Epithelial cell of proximal tubule (primary cell): ENCODE data around the gene CACNG6. TPM values are rescaled to one million over a fixed set of nuclear protein-coding genes. Genes with fewer than 3 reads are reported as not detected.

Experiments used
- DNase-seq: peaks from one replicate; pipeline ENCODE4 v3.0.0-alpha.2; 2011; ENCODE audit warnings: low read depth
- H3K4me3 ChIP-seq: 2 replicates; pipeline ENCODE4 v1.5.1; 2011; ENCODE audit warnings: low read depth, mild to moderate bottlenecking, low read length
- total RNA-seq: library from RNA; depleted of rRNA; stranded (reverse); fragments of >200 nt; gene quantifications from 2 replicates; pipeline ENCODE4 v1.2.3, GENCODE V29; 2015
- TF ChIP-seq, protein P1 (sequence below): conservative IDR thresholded peaks from 2 replicates; pipeline ENCODE4 v1.5.1; 2012; ENCODE audit warnings: low read depth, mild to moderate bottlenecking, low read length

CACNG6 gene
- total RNA-seq, 1 donor from 2014 or later, result 0.29 TPM

- TF ChIP-seq, protein P1, sequence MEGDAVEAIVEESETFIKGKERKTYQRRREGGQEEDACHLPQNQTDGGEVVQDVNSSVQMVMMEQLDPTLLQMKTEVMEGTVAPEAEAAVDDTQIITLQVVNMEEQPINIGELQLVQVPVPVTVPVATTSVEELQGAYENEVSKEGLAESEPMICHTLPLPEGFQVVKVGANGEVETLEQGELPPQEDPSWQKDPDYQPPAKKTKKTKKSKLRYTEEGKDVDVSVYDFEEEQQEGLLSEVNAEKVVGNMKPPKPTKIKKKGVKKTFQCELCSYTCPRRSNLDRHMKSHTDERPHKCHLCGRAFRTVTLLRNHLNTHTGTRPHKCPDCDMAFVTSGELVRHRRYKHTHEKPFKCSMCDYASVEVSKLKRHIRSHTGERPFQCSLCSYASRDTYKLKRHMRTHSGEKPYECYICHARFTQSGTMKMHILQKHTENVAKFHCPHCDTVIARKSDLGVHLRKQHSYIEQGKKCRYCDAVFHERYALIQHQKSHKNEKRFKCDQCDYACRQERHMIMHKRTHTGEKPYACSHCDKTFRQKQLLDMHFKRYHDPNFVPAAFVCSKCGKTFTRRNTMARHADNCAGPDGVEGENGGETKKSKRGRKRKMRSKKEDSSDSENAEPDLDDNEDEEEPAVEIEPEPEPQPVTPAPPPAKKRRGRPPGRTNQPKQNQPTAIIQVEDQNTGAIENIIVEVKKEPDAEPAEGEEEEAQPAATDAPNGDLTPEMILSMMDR, result no peak
These were observed 32.3 kb upstream of the CACNG6 start for GRCh38 chr19:53958823-53959757.

DNA sequence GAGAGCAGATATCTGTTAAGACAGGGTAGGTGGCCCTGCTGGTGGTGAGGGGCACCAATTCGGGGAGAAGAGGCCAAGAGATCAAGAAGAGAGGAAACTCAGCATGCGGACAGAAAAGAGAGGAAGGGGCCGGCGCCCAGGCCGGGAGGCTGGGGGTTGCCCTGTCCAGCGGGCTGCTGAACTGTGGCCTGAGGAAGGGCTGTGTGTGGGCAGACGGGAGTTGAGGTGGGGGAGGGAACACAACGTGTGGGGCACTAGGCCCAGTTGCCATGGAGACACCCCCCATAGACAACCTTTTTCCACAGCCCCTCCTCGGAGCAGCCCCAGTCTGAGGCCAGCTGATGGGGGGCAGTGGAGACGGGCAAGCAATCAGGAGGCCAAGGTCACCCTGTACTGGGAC, 31.2 kb upstream of the CACNG6 start:
- TF ChIP-seq, protein P1, result no peak
- H3K4me3 ChIP-seq, result no peak overlapping the region
- no peak for DNase-seq

More at GRCh38 chr19:53958823-53959757, 32.3 kb upstream of the CACNG6 start:
- no peak for DNase-seq
- no peak overlapping the region for H3K4me3 ChIP-seq

DNA sequence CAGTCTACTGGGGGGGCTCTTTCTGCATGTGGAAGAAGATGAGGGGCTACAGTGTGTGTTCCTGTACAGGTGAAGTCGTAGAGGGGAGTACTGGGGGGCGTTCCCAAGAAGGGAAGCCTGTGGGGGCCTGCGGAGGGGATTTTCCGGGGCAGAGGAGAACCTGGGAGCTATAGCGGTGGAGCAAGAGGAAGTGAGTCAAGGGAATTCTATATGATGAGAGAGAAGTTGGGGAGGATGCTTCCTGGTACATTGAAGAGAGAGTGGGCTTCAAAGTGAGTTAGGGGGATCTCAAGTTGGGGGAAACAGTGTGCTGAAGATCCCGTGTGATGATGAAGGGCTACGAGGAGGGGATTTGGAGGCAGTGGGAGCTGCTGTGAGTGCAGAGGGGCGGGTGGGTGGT, 30.6 kb upstream of the CACNG6 start:
- TF ChIP-seq, protein P1, result no peak
- no peak for DNase-seq
- H3K4me3 ChIP-seq, result no peak overlapping the region

DNA sequence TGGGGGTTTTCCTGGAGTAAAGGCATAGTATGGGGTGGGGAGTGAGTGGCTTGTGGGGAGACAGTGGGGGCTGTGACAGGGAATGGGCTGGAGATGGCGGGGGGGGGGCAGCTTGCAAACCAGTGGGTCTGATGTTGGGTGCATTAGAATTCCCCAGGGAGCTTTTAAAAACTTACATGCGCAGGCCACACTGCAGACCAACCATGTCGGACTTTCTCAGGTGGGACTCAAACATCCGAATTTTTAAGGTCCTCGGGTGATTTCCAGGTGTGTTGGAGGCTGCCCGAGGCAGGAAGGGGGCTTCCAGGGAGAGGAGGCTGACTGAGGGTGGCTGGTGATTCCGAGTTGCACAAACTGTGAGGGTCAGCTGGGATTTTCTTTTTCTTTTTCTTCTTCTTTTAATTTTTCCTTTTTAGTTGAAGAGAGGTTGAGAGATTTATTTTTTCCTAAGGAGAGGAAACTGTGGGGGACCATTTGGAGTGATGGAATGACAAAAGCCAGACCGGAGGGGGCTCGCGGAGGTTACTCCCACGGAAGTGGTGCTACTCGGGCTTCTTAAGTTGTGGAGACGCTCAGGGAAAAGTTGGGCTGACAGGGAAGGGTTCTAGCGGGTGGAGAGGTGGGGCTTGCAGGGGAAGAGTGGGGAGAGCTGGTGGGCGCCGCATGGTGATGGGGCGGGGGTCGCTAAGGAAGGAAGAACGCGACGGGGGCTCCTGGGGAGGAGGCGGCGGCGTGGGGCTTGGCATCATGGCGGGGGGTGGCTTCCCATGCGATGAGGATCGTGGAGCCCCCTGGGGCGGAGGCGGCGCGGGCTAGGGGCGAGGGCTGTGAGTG, 29.7 kb upstream of the CACNG6 start:
- TF ChIP-seq, protein P1, result no peak
- H3K4me3 ChIP-seq, result no peak overlapping the region
- DNase-seq, result no peak

- no peak for DNase-seq
- no peak within 1 kb of the TSS for H3K4me3 ChIP-seq
- TF ChIP-seq, protein P1, result no peak
These were observed 28.5 kb upstream of the CACNG6 start, which contains the start of gene CACNG8 for GRCh38 chr19:53962887-53963431. Gene CACNG8 (plus strand): TSS chr19:53962937.

- no peak for DNase-seq
- TF ChIP-seq, protein P1, result no peak
- no peak overlapping the region for H3K4me3 ChIP-seq
These were observed 26.3 kb upstream of the CACNG6 start for GRCh38 chr19:53965091-53965490.
